ENCODE data around the gene KDM4D.

KDM4D gene

DNA sequence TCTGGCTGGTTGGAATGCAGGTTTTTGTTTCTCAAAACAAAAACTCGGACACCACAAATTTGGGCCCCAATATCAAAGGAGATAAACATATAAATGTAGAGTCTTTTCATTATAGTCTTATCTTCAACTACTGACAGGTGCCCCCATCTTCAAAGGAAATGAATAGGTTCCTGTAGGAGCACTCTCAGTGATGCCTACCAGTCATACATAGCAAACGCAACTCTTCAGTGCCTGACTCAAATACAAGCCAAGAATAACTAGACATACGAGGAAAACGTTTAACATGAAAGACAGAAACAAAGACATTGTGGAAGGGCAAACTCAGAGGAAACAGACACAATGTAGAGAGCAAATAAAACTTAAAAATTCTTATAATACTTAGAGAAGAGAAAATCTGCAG is 13.9 kb downstream of the KDM4D start:
- Histone ChIP-seq H3K27ac (no peak overlapping the region), H2AFZ (no peak overlapping the region), H3K9me3 (ENCODE audit: control insufficient read depth, low read length) (no peaks in the 10 kb centered on the region), H3K79me2 (no peaks in the 10 kb centered on the region), H3K27me3 (ENCODE audit: control insufficient read depth, insufficient read depth, low read length) (no peaks in the 10 kb centered on the region), H3K36me3 (ENCODE audit: control insufficient read depth, insufficient read depth, low read length) (no peaks in the 10 kb centered on the region), H3K4me3 (ENCODE audit: low read depth, low read length) (no peak overlapping the region), H3K9ac (no peak overlapping the region), H3K4me1 (no peaks in the 10 kb centered on the region), H3K4me2 (ENCODE audit: low read length) (no peak overlapping the region)
- TF ChIP-seq, protein P1, sequence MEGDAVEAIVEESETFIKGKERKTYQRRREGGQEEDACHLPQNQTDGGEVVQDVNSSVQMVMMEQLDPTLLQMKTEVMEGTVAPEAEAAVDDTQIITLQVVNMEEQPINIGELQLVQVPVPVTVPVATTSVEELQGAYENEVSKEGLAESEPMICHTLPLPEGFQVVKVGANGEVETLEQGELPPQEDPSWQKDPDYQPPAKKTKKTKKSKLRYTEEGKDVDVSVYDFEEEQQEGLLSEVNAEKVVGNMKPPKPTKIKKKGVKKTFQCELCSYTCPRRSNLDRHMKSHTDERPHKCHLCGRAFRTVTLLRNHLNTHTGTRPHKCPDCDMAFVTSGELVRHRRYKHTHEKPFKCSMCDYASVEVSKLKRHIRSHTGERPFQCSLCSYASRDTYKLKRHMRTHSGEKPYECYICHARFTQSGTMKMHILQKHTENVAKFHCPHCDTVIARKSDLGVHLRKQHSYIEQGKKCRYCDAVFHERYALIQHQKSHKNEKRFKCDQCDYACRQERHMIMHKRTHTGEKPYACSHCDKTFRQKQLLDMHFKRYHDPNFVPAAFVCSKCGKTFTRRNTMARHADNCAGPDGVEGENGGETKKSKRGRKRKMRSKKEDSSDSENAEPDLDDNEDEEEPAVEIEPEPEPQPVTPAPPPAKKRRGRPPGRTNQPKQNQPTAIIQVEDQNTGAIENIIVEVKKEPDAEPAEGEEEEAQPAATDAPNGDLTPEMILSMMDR (IDR thresholded peaks at IDR 0.05), result no peak

GRCh38 chr11:94988748-94989147 is 15.2 kb downstream of the KDM4D start:
- Histone ChIP-seq H3K36me3 (ENCODE audit: control insufficient read depth, insufficient read depth, low read length) (no peaks in the 10 kb centered on the region), H3K79me2 (no peaks in the 10 kb centered on the region), H3K27me3 (ENCODE audit: control insufficient read depth, insufficient read depth, low read length) (no peaks in the 10 kb centered on the region), H3K9ac (no peak overlapping the region), H3K9me3 (ENCODE audit: control insufficient read depth, low read length) (no peaks in the 10 kb centered on the region), H3K4me2 (ENCODE audit: low read length) (no peak overlapping the region), H2AFZ (no peak overlapping the region), H3K27ac (no peak overlapping the region), H3K4me3 (ENCODE audit: low read depth, low read length) (no peak overlapping the region), H3K4me1 (no peaks in the 10 kb centered on the region)
- TF ChIP-seq, protein P1 (IDR thresholded peaks at IDR 0.05), result no peak

- Histone ChIP-seq H3K36me3 (ENCODE audit: control insufficient read depth, insufficient read depth, low read length) (no peaks in the 10 kb centered on the region), H3K27ac (no peak overlapping the region), H3K79me2 (no peaks in the 10 kb centered on the region), H3K27me3 (ENCODE audit: control insufficient read depth, insufficient read depth, low read length) (no peaks in the 10 kb centered on the region), H3K4me2 (ENCODE audit: low read length) (no peak overlapping the region), H3K4me3 (ENCODE audit: low read depth, low read length) (no peak overlapping the region), H3K9me3 (ENCODE audit: control insufficient read depth, low read length) (no peaks in the 10 kb centered on the region), H3K9ac (no peak overlapping the region), H2AFZ (no peak overlapping the region), H3K4me1 (no peaks in the 10 kb centered on the region)
- TF ChIP-seq, protein P1 (IDR thresholded peaks at IDR 0.05), result no peak
These were observed 20.0 kb downstream of the KDM4D start for GRCh38 chr11:94993400-94993943.

DNA sequence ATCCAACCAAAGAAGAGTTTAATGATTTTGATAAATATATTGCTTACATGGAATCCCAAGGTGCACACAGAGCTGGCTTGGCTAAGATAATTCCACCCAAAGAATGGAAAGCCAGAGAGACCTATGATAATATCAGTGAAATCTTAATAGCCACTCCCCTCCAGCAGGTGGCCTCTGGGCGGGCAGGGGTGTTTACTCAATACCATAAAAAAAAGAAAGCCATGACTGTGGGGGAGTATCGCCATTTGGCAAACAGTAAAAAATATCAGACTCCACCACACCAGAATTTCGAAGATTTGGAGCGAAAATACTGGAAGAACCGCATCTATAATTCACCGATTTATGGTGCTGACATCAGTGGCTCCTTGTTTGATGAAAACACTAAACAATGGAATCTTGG is 23.9 kb downstream of the KDM4D start:
- TF ChIP-seq, protein P1 (IDR thresholded peaks at IDR 0.05), result no peak
- Histone ChIP-seq H3K4me1 (no peaks in the 10 kb centered on the region), H3K9me3 (ENCODE audit: control insufficient read depth, low read length) (no peaks in the 10 kb centered on the region), H3K36me3 (ENCODE audit: control insufficient read depth, insufficient read depth, low read length) (no peaks in the 10 kb centered on the region), H3K9ac (no peak overlapping the region), H3K79me2 (no peaks in the 10 kb centered on the region), H3K4me3 (ENCODE audit: low read depth, low read length) (no peak overlapping the region), H3K27ac (no peak overlapping the region), H3K4me2 (ENCODE audit: low read length) (no peak overlapping the region), H2AFZ (no peak overlapping the region), H3K27me3 (ENCODE audit: control insufficient read depth, insufficient read depth, low read length) (no peaks in the 10 kb centered on the region)

- no peaks in the 10 kb centered on the region for H3K79me2 ChIP-seq
- H3K4me3 ChIP-seq (ENCODE audit: low read depth, low read length), result no peak overlapping the region
- TF ChIP-seq, protein P1 (IDR thresholded peaks at IDR 0.05), result no peak
- H3K9me3 ChIP-seq (ENCODE audit: control insufficient read depth, low read length), result no peaks in the 10 kb centered on the region
- H3K4me2 ChIP-seq (ENCODE audit: low read length), result no peak overlapping the region
- no peak overlapping the region for H2AFZ ChIP-seq
- no peak overlapping the region for H3K27ac ChIP-seq
- no peak overlapping the region for H3K9ac ChIP-seq
- H3K36me3 ChIP-seq (ENCODE audit: control insufficient read depth, insufficient read depth, low read length), result no peaks in the 10 kb centered on the region
- no peaks in the 10 kb centered on the region for H3K4me1 ChIP-seq
- no peaks in the 10 kb centered on the region for H3K27me3 ChIP-seq (ENCODE audit: control insufficient read depth, insufficient read depth, low read length)
These were observed 24.8 kb downstream of the KDM4D start for GRCh38 chr11:94998285-94998684.
